HCT116 (cell line): ENCODE results near the gene ZBTB17.

ENCODE experiments used
- ATF3 ChIP-seq: IDR thresholded peaks from 2 replicates; pipeline ENCODE4 v1.6.1; 2012
- CEBPB ChIP-seq: IDR thresholded peaks from 2 replicates; pipeline ENCODE4 v1.6.1; 2012; ENCODE audit warnings: low read depth
- POLR2A ChIP-seq: IDR thresholded peaks from 2 replicates; pipeline ENCODE4 v1.7.0; 2011; ENCODE audit warnings: borderline replicate concordance; ENCODE audit not compliant: insufficient read depth, insufficient read length; ENCODE audit errors: extremely low read depth
- POLR2AphosphoS5 ChIP-seq: IDR thresholded peaks from 2 replicates; pipeline ENCODE4 v1.6.1; 2011; ENCODE audit warnings: mild to moderate bottlenecking, low read depth, low read length, moderate library complexity
- SRF ChIP-seq: IDR thresholded peaks from 2 replicates; pipeline ENCODE4 v1.6.1; 2012; ENCODE audit warnings: low read depth
- ZNF274 ChIP-seq: fragments of 200-500 bp; sonication (Bioruptor generic); IDR thresholded peaks from 2 replicates; pipeline ENCODE4 v1.6.1; 2014; ENCODE audit warnings: mild to moderate bottlenecking, low read depth, low read length, inconsistent platforms
- TF ChIP-seq, protein P1 (sequence below): IDR thresholded peaks from 2 replicates; pipeline ENCODE4 v1.6.1; 2012
- TF ChIP-seq, protein P2 (sequence below), 3 experiments: fragments of 200-600 bp in 1 of 3; sonication (generic) in 1 of 3; IDR thresholded peaks in 2 of 3; conservative IDR thresholded peaks in 1 of 3; 2 replicates each; pipeline ENCODE4 v1.5.1; 2012 to 2017; ENCODE audit warnings: low read depth in 2 of 3, low read length in 2 of 3, antibody characterized with exemption in 1 of 3, borderline replicate concordance in 1 of 3, control low read depth in 1 of 3, mild to moderate bottlenecking in 1 of 3, mixed read lengths in 1 of 3, mixed run types in 1 of 3, moderate library complexity in 1 of 3; ENCODE audit not compliant: insufficient read depth in 1 of 3

- TF ChIP-seq, protein P1, sequence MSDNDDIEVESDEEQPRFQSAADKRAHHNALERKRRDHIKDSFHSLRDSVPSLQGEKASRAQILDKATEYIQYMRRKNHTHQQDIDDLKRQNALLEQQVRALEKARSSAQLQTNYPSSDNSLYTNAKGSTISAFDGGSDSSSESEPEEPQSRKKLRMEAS = no peak
- no peak for TF ChIP-seq SRF
- no peak for TF ChIP-seq ATF3
- TF ChIP-seq, protein P2, sequence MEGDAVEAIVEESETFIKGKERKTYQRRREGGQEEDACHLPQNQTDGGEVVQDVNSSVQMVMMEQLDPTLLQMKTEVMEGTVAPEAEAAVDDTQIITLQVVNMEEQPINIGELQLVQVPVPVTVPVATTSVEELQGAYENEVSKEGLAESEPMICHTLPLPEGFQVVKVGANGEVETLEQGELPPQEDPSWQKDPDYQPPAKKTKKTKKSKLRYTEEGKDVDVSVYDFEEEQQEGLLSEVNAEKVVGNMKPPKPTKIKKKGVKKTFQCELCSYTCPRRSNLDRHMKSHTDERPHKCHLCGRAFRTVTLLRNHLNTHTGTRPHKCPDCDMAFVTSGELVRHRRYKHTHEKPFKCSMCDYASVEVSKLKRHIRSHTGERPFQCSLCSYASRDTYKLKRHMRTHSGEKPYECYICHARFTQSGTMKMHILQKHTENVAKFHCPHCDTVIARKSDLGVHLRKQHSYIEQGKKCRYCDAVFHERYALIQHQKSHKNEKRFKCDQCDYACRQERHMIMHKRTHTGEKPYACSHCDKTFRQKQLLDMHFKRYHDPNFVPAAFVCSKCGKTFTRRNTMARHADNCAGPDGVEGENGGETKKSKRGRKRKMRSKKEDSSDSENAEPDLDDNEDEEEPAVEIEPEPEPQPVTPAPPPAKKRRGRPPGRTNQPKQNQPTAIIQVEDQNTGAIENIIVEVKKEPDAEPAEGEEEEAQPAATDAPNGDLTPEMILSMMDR (IDR thresholded peaks at IDR 0.05 in 2 of 3, conservative IDR thresholded peaks at IDR 0.05 in 1 of 3; ENCODE audit: borderline replicate concordance in 1 of 3, insufficient read depth in 1 of 3, low read depth in 2 of 3, low read length in 2 of 3) = no peak
- no peak for TF ChIP-seq POLR2A
- TF ChIP-seq CEBPB = no peak
- no peak for TF ChIP-seq POLR2AphosphoS5
- no peak for TF ChIP-seq ZNF274
These were observed 29.1 kb downstream of the ZBTB17 start for GRCh38 chr1:15946571-15947381.
